OCI-LY3 (cell line): Measurements from ENCODE around the gene LSM5.
A peak's percentile ranks its signal among the peaks of the same experiment; 100 is the strongest.

ENCODE experiments used
- H2AFZ ChIP-seq: fragments of 200-600, 300-600 bp; shearing (Covaris generic); 2 replicates; pipeline ENCODE4 v1.6.0; 2014; ENCODE audit warnings: antibody characterized with exemption, low read depth, low read length
- H3K27ac ChIP-seq: fragments of 200-600, 300-600 bp; sonication (generic); 2 replicates; pipeline ENCODE4 v1.5.1; 2014; ENCODE audit warnings: mild to moderate bottlenecking, low read length, moderate library complexity, mixed read lengths
- H3K27me3 ChIP-seq: fragments of 200-600, 300-600 bp; sonication (generic); 2 replicates; pipeline ENCODE4 v1.6.1; 2014; ENCODE audit warnings: low read depth, low read length, mixed read lengths
- H3K36me3 ChIP-seq: fragments of 200-600, 300-600 bp; sonication (generic); replicated peaks from 2 replicates; pipeline ENCODE3; 2014; ENCODE audit warnings: low read depth, low read length, mixed read lengths
- H3K4me1 ChIP-seq: fragments of 300-600, 200-600 bp; sonication (generic); 2 replicates; pipeline ENCODE4 v1.6.1; 2014; ENCODE audit warnings: low read length, mixed read lengths
- H3K4me2 ChIP-seq: fragments of 200-600, 300-600 bp; sonication (generic); 2 replicates; pipeline ENCODE4 v1.6.1; 2014; ENCODE audit warnings: low read length, mixed read lengths
- H3K4me3 ChIP-seq: fragments of 300-600, 200-600 bp; sonication (generic); 2 replicates; pipeline ENCODE4 v1.5.1; 2014; ENCODE audit warnings: antibody characterized with exemption, mild to moderate bottlenecking, low read length, moderate library complexity
- H3K79me2 ChIP-seq: fragments of 300-600, 200-600 bp; shearing (Covaris generic); 2 replicates; pipeline ENCODE4 v1.6.1; 2014; ENCODE audit warnings: mild to moderate bottlenecking, low read length, mixed read lengths
- H3K9ac ChIP-seq: fragments of 300-600, 200-600 bp; shearing (Covaris generic); 2 replicates; pipeline ENCODE4 v1.6.0; 2014; ENCODE audit warnings: mild to moderate bottlenecking, low read length, moderate library complexity
- H3K9me3 ChIP-seq: fragments of 200-600, 300-600 bp; shearing (Covaris generic); 2 replicates; pipeline ENCODE4 v1.6.1; 2014; ENCODE audit warnings: low read length, mixed read lengths; ENCODE audit not compliant: insufficient read depth
- H4K20me1 ChIP-seq: fragments of 200-600, 300-600 bp; sonication (generic); 2 replicates; pipeline ENCODE4 v1.6.1; 2016; ENCODE audit warnings: low read length, mixed read lengths; ENCODE audit not compliant: insufficient read depth
- CTCF ChIP-seq: fragments of 200-600, 300-600 bp; sonication (generic); IDR thresholded peaks from 2 replicates; pipeline ENCODE4 v1.5.1; 2014; ENCODE audit warnings: antibody characterized with exemption, low read length, low read depth
- EZH2phosphoT487 ChIP-seq: fragments of 200-600 bp; shearing (Covaris generic); IDR thresholded peaks from 2 replicates; pipeline ENCODE4 v1.6.1; 2018; ENCODE audit warnings: antibody characterized with exemption, mixed run types, low read depth

LSM5 gene

DNA sequence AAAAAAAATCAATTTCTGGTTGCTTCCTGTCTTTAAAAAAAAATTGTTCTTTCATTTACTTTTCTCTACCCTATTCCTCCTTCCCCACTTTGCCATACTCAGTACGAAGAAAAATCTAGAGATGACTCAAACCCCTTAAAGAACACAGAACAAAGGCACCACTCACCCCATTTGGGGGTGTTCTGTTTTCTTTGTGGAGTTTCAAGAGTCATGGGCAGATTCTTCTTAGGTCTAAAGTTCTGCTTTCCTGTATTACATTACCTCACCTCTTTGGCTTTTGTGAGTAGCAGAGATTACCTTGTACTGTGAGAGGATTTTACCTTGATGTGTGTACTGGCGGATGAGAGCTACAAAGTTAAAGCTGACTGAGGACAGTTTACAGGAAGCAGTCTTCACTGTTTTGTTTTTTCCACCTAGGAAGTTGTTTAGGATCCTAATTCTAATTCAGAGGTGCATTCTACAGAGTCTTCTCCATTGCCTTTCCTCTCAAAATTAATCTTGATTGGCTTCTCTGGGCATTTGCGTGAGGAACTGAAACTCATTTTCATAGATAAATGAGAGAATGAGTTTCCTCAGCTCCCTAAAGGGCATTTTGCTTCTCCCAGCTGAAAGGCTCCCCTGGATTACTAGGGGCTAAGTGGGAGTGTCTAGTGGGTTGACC, 25.8 kb upstream of the LSM5 start:
- no peak overlapping the region for H3K4me3 ChIP-seq
- no peak overlapping the region for H2AFZ ChIP-seq
- H4K20me1 ChIP-seq = peaks cover 3% of the 10 kb centered on the region; the same call in 1 of the 2 replicates
- H3K4me1 ChIP-seq = peaks cover 21% of the 10 kb centered on the region
- TF ChIP-seq EZH2phosphoT487 = no peak
- TF ChIP-seq CTCF = no peak
- no peaks in the 10 kb centered on the region for H3K27me3 ChIP-seq
- H3K79me2 ChIP-seq = peaks cover 33% of the 10 kb centered on the region
- peaks cover 29% of the 10 kb centered on the region for H3K36me3 ChIP-seq
- peak overlapping the region; percentile 65 for H3K27ac ChIP-seq
- H3K9me3 ChIP-seq = peaks cover 8% of the 10 kb centered on the region; the same call in 1 of the 2 replicates
- no peak overlapping the region for H3K9ac ChIP-seq
- H3K4me2 ChIP-seq = peak overlapping the region; percentile 2; the same call in 1 of the 2 replicates

GRCh38 chr7:32513210-32513609, 23.0 kb upstream of the LSM5 start:
- H3K4me2 ChIP-seq = no peak overlapping the region
- H3K79me2 ChIP-seq = peaks cover 49% of the 10 kb centered on the region
- no peaks in the 10 kb centered on the region; the same call in 1 of the 2 replicates for H3K9me3 ChIP-seq

DNA sequence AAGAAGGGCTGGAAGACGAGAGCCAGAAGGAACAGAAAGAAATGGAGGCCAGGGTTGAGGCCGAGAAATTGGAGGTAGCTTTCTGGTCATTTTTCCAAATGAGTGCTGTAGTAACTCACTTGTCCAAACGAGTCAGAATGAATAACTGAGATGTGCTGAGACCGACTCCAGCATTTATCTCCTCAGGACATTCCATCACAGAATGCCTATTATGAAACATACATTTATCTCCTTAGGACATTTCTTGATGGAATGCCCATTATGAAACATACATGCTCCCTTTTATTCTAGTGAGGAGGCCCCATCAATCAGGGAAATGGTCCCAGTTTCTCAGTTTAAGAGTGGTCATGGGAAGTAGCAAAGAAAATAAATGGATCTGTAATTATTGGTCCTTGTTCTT, 21.6 kb upstream of the LSM5 start:
- Histone ChIP-seq H2AFZ (no peak overlapping the region), H3K4me1 (peaks cover 21% of the 10 kb centered on the region), H3K27ac (no peak overlapping the region), H3K4me2 (no peak overlapping the region), H3K4me3 (no peak overlapping the region), H3K36me3 (peaks cover 30% of the 10 kb centered on the region), H3K79me2 (peaks cover 61% of the 10 kb centered on the region), H3K27me3 (no peaks in the 10 kb centered on the region), H3K9ac (no peak overlapping the region), H4K20me1 (peaks cover 3% of the 10 kb centered on the region; the same call in 1 of the 2 replicates), H3K9me3 (no peaks in the 10 kb centered on the region; the same call in 1 of the 2 replicates)
- TF ChIP-seq EZH2phosphoT487 (no peak), CTCF (no peak)

More at GRCh38 chr7:32513210-32513609, 23.0 kb upstream of the LSM5 start:
- H3K4me1 ChIP-seq = peaks cover 21% of the 10 kb centered on the region
- H3K27ac ChIP-seq = no peak overlapping the region
- H3K4me3 ChIP-seq = no peak overlapping the region
- no peak for TF ChIP-seq EZH2phosphoT487
- TF ChIP-seq CTCF = no peak
- H3K9ac ChIP-seq = no peak overlapping the region
- peaks cover 3% of the 10 kb centered on the region; the same call in 1 of the 2 replicates for H4K20me1 ChIP-seq
- no peaks in the 10 kb centered on the region for H3K27me3 ChIP-seq
- H3K36me3 ChIP-seq = peaks cover 24% of the 10 kb centered on the region
- H2AFZ ChIP-seq = no peak overlapping the region

DNA sequence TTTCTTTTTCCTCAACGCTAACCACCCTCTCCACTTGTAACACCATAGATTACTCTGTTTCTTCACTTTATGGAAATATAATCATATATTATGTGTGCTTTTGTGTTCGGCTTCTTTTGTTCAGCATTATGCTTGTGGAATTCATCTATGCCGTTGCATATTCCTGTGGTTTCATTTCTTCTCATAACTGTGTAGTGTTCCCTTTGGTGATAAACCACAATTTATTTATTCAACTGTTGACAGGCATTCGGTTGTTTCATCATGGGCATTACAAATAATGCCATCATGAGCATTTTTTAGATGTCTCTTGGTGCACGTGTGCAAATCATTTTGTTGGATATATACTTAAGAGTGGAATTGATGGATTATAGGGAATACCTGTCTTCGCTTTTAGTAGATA, 17.2 kb upstream of the LSM5 start:
- Histone ChIP-seq H3K27ac (no peak overlapping the region), H3K4me1 (0 out of 2 replicates have a peak, but pooled peaks cover 3% of the 10 kb centered on the region), H2AFZ (no peak overlapping the region), H3K36me3 (peaks cover 13% of the 10 kb centered on the region), H3K9ac (no peak overlapping the region), H3K27me3 (no peaks in the 10 kb centered on the region), H3K4me3 (no peak overlapping the region), H3K4me2 (no peak overlapping the region), H4K20me1 (peaks cover 4% of the 10 kb centered on the region), H3K9me3 (no peaks in the 10 kb centered on the region), H3K79me2 (peaks cover 66% of the 10 kb centered on the region)
- no peak for TF ChIP-seq CTCF
- no peak for TF ChIP-seq EZH2phosphoT487
